Esophagus muscularis mucosa (tissue), 4 donors: Measurements from ENCODE around the gene UBA6. TPM values are rescaled to one million over a fixed set of nuclear protein-coding genes. Genes with fewer than 3 reads are reported as not detected.

Experiments used
- DNase-seq: peaks from one replicate; pipeline ENCODE4 v3.0.0-alpha.2; 2017; ENCODE audit errors: extremely low spot score
- H3K27ac ChIP-seq, 4 donors: fragments of 200-600 bp; sonication (generic); replicated peaks in 1 of 4; 1 replicate in 3 of 4; 2 replicates in 1 of 4; pipeline ENCODE4 v1.5.1; 2016 to 2019; ENCODE audit warnings: mild to moderate bottlenecking in 1 of 4
- H3K27me3 ChIP-seq, 4 donors: fragments of 200-600 bp; sonication (generic); one replicate each; pipeline versions ENCODE4 v1.5.1 to v1.6.0; 2016 to 2019
- H3K36me3 ChIP-seq, 4 donors: fragments of 200-600 bp; sonication (generic); one replicate each; pipeline ENCODE4 v1.5.1; 2016 to 2019
- H3K4me1 ChIP-seq, 4 donors: fragments of 200-600 bp; sonication (generic); one replicate each; pipeline ENCODE4 v1.5.1; 2016 to 2019
- H3K4me3 ChIP-seq, 4 donors: fragments of 200-600 bp; sonication (generic); 1 replicate in 2 of 4; 2 replicates in 2 of 4; pipeline ENCODE4 v1.5.1; 2016 to 2019; ENCODE audit warnings: mild to moderate bottlenecking in 4 of 4, moderate library complexity in 1 of 4
- H3K9me3 ChIP-seq, 4 donors: fragments of 200-600 bp; sonication (generic); 1 replicate in 3 of 4; 2 replicates in 1 of 4; pipeline ENCODE4 v1.5.1; 2016 to 2019
- CTCF ChIP-seq, 3 experiments: fragments of 200-600 bp in 2 of 3; fragments of 450-650 bp in 1 of 3; sonication (generic) in 2 of 3; IDR thresholded peaks; one replicate each; pipeline ENCODE4 v1.5.1; 2017 to 2019; ENCODE audit warnings: antibody characterized with exemption in 3 of 3, mild to moderate bottlenecking in 2 of 3, moderate library complexity in 1 of 3
- EP300 ChIP-seq: sonication (generic); formaldehyde crosslinking; IDR thresholded peaks from one replicate; pipeline ENCODE4 v1.6.1; 2017; ENCODE audit warnings: antibody characterized with exemption
- POLR2A ChIP-seq: fragments of 450-650 bp; IDR thresholded peaks from one replicate; pipeline ENCODE4 v1.6.1; 2017; ENCODE audit warnings: antibody characterized with exemption, moderate library complexity, mild to moderate bottlenecking, low read depth
- POLR2AphosphoS5 ChIP-seq, 2 donors: sonication (generic); formaldehyde crosslinking; IDR thresholded peaks; one replicate each; pipeline ENCODE4 v1.6.1; 2017; ENCODE audit warnings: antibody characterized with exemption in 2 of 2
- WGBS: methylation state at CpG from one replicate; pipeline ENCODE4 v1.1.5; 2018; 5-methylcytosine and 5-hydroxymethylcytosine counted together
- intact Hi-C: fragments of 100-400 bp; cut with DNase I; formaldehyde crosslinking; loops from one replicate; pipeline ENCODE4 v1.15.1; 2023
- total RNA-seq, 4 donors: library from RNA; depleted of rRNA; stranded (reverse); fragments of >200 nt; gene quantifications; one replicate each; pipeline versions ENCODE4 v1.1.0 to v1.2.1, GENCODE V29; 2016

UBA6 gene
- total RNA-seq, 4 donors from 2014 or later: 18.8 to 40.9 (median 21.5) TPM

DNA sequence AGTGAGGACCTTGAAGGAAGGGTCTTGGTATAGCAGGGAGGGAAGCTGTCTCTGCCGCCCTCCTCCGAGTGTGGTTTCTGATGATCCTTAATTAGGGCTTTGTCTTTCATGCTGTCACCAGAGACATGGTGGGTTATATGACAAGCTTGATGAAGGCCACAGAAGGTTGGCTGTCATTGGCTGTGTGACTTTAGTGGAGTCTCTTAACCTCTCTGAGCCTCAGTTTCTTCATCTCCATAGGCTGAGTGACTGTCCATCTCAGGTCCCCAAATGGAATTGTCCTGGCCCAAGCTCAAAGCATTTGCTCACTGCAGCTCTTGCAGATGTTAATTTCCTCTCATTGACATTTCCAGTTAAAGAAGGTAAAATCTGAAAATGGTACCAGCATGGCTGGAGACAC, 16.6 kb upstream of the UBA6 start:
- TF ChIP-seq POLR2A (no peak), POLR2AphosphoS5 (IDR thresholded peaks at IDR 0.05) (no peak), CTCF (IDR thresholded peaks at IDR 0.05) (no peak), EP300 (no peak)
- intact Hi-C loops: no loop called here
- peaks cover 0 to 28% (median 4%) of the 10 kb centered on the region in 4 donors for H3K36me3 ChIP-seq
- H3K4me3 ChIP-seq: no peak overlapping the region
- H3K9me3 ChIP-seq: no peaks in the 10 kb centered on the region
- H3K4me1 ChIP-seq: peaks cover 0 to 5% (median 0%) of the 10 kb centered on the region in 4 donors
- DNase-seq: no peak
- WGBS: 100% methylated on average over 2 of the region's 2 CpGs
- no peaks in the 10 kb centered on the region for H3K27me3 ChIP-seq
- H3K27ac ChIP-seq: no peak overlapping the region

GRCh38 chr4:67714955-67715354, 14.0 kb upstream of the UBA6 start:
- peaks cover 0 to 5% (median 0%) of the 10 kb centered on the region in 4 donors for H3K4me1 ChIP-seq
- no peak overlapping the region for H3K4me3 ChIP-seq
- WGBS: 84% methylated on average over 6 of the region's 6 CpGs
- intact Hi-C loops: no loop called here
- no peak for TF ChIP-seq POLR2A
- no peak for TF ChIP-seq CTCF (IDR thresholded peaks at IDR 0.05)
- TF ChIP-seq POLR2AphosphoS5 (IDR thresholded peaks at IDR 0.05): no peak
- TF ChIP-seq EP300: no peak
- H3K27me3 ChIP-seq: no peaks in the 10 kb centered on the region
- DNase-seq: no peak
- H3K9me3 ChIP-seq: no peaks in the 10 kb centered on the region
- peaks cover 0 to 16% (median 0%) of the 10 kb centered on the region in 4 donors for H3K36me3 ChIP-seq
- no peak overlapping the region for H3K27ac ChIP-seq

- Histone ChIP-seq H3K36me3 (peaks cover 0 to 15% (median 0%) of the 10 kb centered on the region in 4 donors), H3K4me3 (no peak overlapping the region), H3K27me3 (no peaks in the 10 kb centered on the region), H3K27ac (no peak overlapping the region), H3K4me1 (peaks cover 0 to 5% (median 0%) of the 10 kb centered on the region in 4 donors), H3K9me3 (no peaks in the 10 kb centered on the region)
- intact Hi-C loops: no loop called here
- no peak for DNase-seq
- whole genome bisulfite sequencing: 100% methylated on average over 1 of the region's 1 CpG
- TF ChIP-seq CTCF (IDR thresholded peaks at IDR 0.05) (no peak), EP300 (no peak), POLR2A (no peak), POLR2AphosphoS5 (IDR thresholded peaks at IDR 0.05) (no peak)
Measured at GRCh38 chr4:67714248-67714583, 13.3 kb upstream of the UBA6 start.

- TF ChIP-seq CTCF (IDR thresholded peaks at IDR 0.05) (no peak), POLR2A (no peak), EP300 (no peak), POLR2AphosphoS5 (IDR thresholded peaks at IDR 0.05) (no peak)
- Histone ChIP-seq H3K9me3 (no peaks in the 10 kb centered on the region), H3K36me3 (peaks cover 0 to 15% (median 0%) of the 10 kb centered on the region in 4 donors), H3K27me3 (no peaks in the 10 kb centered on the region), H3K27ac (no peak overlapping the region), H3K4me3 (no peak overlapping the region), H3K4me1 (peaks cover 0 to 5% (median 0%) of the 10 kb centered on the region in 4 donors)
- intact Hi-C loops: no loop called here
- 76% methylated on average over 12 of the region's 12 CpGs for WGBS
- DNase-seq: no peak
Measured at GRCh38 chr4:67713529-67714247, 12.7 kb upstream of the UBA6 start.
